Activated T-cell treated with anti-CD3 and anti-CD28 coated beads for 48 hours (primary cell): ENCODE measurements around the gene TTLL5.

Experiments used
- DNase-seq: peaks from one replicate; pipeline ENCODE4 v3.0.0-alpha.2; 2020; ENCODE audit warnings: low read depth

TTLL5 gene

DNA sequence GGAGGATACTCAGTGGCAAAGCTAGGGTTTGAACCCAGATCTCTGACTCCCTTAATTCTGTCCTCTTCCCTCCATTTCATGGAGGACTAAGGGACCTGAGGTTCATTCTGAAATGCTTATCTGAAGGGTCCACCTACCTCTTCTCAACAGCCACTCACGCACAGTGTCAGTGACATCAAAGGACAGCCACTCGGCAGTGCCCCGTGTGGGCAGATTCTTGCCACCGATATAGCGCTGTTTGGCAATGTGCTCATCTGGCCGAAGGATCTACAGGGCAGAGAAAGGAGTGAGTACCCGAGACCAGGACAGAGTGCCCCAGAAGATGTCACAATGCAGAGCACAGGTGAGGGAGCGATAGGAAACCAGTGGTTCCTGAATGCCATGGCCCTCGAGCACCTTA lies 309.9 kb downstream of the TTLL5 start:
- DNase-seq = no peak

DNA sequence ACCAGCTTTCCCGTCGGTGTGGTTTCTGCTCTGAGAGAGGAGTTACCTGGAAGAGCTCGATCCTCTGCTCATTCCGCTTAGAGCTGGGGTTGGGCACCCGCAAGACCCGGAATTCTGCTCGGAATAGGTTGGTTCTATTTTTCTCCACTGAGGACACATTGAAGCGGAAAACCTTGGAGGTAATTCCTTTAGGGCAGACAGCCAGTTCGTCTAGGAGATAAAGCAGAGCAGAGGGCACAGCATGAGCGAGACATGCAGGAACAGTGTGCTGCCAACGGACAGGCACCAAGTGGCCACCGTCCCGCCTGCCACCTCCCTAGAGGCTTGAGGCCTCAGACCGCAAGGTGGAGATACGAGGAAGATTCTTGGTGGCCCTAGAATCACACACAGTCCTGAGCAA lies 310.5 kb downstream of the TTLL5 start:
- no peak for DNase-seq

DNA sequence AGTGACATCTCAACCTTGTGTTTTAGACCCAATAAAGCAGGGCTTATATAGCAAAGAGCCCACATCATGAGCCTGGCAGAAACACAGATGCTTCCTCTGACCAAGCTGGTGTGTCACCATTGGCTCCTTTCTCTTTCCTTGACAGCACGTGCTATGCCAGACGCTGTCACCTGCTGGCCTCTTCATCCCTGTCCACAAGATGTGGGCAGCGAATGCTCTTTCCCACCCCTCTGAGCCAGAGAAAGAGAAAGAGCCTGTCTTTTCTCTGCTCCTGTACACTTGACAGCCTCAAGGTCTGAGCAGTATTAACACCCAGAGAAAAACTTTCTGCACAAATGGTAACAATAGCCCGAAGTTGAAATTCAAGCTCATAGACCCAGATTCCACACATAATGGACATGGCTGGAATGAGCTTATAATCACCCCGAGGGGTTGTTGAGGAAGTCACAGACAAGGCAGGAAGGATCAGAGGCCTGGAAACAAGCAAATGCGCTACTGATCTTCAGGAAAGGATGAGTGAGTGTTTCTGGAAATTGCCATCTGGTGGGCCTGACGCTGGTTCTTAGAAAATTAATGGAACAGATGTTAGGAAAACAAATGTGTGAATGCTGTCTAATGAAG lies 311.9 kb downstream of the TTLL5 start:
- no peak for DNase-seq

DNA sequence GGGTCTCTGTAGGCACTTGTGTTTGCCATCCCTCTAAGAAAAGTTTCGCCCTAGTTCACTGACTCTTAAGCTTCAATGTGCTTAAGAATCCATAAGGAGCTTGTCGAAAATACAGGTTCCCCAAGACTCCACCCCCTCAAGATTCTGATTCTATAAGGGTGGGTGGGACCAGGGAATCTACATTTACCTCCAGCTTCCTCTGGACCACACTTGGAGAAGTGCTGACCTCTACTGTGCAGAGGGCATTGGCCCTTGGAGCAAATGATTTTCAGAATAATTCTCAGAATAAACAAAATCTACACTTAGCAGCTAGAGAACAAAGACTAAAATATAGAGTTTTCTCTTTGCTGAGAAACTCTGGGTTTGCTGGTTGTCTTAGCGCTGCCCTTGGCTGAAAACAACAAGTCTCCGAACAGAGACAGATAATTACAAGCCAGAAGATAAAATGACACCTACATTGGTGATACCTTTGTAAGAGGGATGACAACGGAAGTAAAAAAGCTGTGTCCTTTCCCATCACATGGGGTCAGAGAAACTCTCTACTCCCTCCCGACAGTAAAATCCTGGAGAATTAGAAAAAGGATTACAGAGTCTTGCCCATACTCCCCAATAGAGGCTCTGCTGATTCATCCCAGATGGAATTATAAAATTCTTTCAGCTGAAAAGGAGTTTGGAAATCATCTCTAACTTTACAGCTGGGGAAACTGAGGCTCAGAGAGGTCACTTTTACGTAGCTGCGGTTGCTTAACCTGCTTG lies 316.0 kb downstream of the TTLL5 start:
- DNase-seq = no peak

DNA sequence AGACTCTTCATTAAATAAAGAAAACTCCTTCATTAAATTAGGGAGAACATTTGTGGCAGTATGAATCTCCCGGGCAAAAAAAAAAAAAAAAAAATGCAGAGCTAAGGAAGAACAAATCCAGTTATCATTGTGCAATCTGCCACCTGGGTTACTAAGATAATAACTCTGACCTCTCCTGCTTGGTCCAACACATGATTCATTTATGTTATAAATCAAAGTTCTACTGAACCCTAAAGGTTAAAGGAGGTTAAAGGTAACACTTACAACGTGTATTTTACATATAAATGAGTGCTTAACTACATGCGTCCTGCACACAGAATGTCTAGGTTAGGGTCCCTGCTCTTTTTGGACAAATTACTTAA lies 316.5 kb downstream of the TTLL5 start:
- no peak for DNase-seq

DNA sequence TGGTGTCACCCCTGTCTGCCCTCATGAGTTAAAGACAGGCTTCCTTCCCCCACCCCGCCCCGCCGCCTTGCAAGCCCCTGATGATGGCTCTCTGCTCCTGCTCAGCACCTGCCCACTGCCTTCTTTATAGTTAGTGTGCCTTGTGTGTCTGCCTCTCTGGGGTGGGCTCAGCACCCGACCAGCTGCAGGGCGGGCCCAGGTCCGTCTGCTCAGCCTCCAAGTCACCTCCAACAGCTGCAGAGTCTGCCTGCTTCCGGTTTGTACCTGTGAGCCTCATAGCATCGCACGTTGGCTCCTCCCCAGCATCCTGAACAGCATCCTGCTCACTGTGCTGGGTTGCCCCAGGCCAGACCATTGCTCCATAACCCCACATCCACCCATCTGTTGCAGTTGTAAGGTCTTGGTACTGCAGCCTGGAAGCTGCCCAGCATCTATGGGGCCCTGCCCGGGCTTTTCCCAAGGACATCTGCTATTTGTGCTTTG lies 317.2 kb downstream of the TTLL5 start:
- no peak for DNase-seq

DNA sequence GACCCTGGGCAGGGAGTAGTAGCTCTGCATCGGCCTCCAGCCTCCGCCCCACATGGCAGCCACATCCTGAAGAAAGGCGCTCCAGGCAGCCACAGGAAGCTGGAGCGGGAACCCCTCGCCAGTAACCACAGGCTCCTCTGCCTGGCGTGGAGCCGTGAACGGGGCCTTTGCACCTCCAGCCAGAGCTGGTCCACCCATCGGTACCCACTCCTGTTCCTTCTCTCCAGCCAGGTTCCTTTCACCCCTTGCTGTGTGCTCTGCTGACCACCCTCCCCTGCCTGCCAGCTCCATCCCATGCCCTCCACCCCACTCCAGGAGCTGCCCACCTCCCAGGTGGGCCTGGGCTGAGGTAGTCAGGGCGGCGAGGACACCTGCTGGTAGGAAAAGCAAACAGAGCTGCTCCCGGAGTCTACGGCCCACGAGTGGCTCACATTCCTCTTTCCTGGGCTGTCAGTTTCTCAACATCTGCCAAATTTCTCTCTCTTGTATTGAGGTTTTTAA lies 318.1 kb downstream of the TTLL5 start:
- DNase-seq = peak; percentile 18

DNA sequence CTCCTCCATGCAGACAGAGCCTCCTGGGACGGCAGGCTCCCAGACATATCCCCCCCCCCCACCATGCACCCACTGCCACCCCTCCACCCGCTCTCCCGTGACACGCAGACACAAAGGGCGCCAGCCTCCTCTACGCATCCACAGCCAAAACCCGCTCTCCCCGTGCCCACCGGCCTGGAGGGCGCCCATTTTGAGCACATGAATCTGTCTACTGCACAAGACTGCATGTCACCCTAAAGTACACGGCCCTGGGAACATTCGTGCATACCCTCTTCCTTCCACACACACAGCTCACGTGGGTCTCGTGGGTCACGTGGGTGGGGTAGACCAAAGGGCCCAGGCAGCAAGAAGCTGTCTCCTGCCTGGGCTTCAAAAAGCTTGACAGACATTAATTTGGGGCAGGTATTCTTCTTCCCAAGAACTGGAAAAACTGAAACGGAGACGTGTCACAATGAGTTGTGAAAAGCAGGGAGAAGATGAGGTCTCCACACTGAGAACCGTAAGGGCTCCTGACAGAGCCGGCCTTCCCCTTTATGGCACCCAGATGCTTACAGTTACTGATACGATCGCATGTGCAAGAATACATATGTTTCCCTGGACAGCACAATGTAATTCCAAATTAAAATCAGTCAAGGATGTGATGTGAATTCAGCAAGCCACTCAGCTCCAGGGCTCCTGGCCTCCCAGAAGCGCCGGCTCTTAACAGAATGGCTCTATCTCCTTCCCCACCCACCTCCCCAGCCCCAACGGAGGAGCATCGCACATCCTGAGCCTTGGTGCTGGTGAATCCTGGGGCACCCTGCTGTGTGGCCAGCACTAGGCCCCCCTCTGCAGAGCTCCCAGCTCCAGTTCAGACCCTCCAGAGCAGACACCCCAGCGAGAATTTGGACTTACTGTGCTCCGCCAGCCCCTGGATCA lies 318.9 kb downstream of the TTLL5 start:
- no peak for DNase-seq

DNA sequence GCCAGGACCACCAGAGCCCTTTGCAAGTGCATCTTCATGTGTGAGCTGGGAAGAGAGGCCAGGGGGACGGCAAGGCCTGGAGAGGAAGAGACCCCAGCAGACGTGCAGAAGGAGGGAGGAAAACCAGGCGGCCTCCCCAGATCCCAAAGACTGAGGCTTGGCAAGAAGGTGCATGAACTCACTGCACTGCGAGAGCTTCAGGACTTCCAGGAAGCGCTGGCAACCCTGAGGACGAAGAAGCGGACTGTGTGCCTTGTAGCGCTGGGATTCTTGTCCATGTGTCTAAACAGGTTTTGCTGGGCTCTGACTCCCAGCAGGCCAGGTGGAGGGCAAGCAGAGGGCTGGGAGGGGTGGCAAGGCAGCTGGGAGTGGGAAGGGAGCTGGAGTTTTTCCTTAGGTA lies 319.8 kb downstream of the TTLL5 start:
- DNase-seq = no peak

DNA sequence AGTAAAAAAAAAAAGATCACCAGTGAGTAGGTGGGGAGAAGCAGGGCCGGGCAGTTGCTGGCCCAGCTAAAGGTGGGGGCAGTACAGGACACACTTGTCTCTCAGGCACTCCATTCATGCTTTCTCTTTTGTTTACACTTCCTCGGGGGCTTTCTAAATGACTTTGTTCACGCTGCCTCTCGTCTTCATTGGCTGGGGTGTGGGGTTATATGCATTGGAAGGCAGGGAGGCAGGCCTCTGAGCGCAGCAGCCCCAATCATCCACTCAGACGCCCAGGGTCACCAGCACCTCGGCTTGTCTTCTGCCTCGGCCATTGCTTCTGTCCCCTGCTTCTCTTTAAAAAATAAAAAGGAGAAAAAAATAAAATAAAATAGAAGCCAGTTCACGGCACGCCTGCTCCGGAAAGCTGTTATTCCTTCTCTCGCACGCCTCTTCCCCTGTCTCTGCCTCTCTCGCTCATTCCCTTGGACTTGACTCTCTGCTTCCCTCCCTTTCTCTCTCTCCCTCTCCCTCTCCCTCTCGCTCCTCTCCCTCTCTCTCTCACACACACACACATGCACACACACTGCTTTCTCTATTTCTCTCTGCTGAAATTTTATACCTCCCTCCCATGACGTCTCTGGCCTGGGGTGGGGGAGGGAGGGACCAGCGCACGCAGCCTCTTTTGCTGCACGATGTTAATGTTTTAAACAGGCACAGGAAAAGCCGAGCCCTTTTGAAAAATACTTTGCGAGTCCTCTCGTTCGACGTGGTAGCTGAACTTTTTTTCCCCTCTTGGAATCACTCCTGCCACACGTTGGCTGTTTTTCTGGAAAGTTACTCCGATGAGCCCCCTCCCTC lies 320.6 kb downstream of the TTLL5 start, which contains the start of gene TGFB3:
TGFB3 (minus strand) TSS at position 570 of the 840 bp plus-strand sequence. CDS start 1,102 bp downstream, outside the sequence.
- DNase-seq = peak; percentile 30

DNA sequence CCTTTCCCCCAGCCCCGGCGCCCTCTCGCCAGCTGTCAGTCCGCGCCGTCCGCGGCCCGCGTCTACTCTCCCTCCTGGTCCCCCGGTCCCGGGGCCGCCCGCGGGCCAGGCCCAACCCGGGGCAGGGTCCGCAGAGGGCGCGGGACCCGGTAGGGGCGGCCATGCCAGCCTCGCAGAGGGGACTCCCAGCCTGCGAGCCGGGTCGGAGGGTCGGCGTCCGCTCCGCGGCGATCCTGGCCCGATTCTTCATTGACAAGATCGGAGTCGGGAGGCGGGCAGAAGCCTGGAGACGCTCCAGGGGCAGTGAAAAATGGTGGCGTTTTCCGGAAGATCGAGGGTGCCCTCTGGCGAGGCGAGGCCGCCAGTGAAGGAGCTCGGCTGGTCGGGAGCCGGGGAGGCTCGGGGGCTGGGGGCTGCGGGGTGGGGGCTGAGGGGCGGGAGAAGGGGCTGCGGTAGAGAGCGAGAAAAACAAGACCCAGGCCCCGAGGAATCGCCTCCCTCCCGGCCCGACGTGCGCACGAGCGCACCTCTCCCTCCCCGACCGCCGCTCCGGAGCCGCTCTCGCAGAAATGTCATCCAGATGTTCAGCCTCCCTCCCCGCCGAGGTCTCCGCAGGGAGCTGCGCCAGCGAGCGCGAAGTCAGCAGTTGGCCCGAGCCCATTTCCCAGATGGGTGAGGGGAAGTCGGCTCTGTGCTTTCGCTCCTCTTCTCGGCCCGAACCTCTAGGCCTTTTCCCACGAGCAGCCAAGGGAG lies 321.4 kb downstream of the TTLL5 start:
- DNase-seq = peak; percentile 68

DNA sequence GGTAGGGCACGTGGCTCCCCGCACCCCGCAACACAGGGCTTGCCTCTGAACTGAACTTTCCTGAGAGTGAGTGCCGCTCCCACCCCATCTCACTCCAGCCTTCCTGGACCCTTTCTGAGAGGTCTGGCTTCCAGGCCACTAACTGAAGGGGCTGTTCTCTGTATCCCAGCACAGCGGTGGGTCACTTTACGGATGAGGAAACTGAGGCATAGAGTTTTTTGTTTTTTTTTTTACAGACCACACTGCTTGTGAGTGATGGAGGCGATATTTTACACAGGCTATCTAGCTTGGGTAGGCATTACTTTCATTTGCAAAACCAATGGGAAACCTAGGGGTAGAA lies 321.9 kb downstream of the TTLL5 start:
- DNase-seq = no peak

DNA sequence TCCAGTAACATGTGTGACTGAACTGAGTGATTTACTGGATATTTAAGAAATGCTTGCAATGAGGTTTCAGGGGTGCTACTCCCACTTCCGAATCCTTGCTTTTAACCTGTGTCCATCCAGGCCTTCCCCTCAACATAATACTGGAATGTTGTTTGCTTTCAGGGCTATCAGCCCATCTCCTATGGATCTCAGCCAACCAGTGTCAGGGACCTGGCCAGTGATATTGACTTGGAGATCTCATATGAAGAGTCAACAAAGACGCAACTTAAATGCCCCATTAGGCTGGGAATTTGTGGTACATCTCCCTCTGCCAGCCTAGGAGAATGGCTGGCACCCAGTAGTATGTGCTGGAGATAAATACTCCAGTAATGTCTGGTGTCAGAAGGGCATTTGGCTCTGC lies 323.6 kb downstream of the TTLL5 start:
- no peak for DNase-seq

DNA sequence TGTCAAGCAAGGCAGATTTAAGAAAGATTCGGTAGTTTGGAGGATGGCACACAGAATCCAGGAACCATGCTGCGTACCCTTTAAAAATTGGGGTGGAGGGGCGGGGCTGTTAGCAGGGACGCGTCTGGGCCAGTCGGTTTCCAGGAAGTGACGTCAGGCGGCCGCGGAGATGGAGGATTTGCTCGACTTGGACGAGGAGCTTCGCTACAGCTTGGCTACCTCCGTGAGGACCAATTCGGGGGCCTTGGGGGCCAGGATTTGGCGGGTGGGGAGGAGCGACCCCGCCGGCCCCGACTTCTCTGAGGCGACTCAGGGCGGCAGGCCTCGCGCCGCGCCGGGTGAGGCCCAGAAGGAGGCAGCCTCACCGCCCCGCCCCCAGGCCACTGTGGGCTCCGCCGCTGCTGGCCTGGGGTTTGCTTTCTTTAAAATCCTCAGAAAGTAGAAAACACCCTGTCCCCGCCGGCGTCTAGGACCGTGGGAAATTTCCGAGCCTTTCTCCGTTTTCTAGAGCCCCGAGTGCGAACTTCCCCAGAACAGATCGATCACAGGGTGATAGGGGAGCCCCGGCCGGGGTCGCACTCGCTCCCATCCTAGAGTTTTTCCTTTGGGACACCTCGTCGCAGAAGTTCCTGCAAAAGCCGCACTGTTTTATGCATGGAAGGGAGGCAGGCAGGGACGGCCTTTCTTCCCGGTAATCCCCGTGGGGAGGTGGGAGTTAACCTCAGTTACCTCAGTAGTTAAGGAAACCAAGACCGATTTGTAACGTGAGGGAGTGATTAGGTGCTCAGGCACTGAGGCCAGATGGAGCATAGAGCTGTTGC lies 324.8 kb downstream of the TTLL5 start, which contains the start of gene IFT43:
IFT43 (plus strand) TSS at position 146 of the 821 bp plus-strand sequence; CDS start at position 170, 24 bp downstream.
- DNase-seq = peak; percentile 84

DNA sequence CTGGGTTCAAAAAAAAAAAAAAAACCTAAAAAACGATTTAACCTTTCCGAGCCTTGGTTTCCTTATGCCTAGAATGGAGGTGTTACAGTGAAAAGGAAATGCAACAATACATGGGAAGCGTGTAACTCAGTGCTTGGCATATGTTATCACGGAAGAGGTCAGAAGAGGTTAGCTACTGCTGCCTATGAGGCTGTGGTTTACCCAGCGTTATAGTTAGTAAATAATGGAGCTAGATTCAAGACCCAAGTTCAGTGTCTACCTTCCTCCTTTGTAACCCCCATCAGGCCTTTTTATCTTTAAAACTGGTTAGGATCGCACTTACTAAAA lies 325.4 kb downstream of the TTLL5 start:
- no peak for DNase-seq

DNA sequence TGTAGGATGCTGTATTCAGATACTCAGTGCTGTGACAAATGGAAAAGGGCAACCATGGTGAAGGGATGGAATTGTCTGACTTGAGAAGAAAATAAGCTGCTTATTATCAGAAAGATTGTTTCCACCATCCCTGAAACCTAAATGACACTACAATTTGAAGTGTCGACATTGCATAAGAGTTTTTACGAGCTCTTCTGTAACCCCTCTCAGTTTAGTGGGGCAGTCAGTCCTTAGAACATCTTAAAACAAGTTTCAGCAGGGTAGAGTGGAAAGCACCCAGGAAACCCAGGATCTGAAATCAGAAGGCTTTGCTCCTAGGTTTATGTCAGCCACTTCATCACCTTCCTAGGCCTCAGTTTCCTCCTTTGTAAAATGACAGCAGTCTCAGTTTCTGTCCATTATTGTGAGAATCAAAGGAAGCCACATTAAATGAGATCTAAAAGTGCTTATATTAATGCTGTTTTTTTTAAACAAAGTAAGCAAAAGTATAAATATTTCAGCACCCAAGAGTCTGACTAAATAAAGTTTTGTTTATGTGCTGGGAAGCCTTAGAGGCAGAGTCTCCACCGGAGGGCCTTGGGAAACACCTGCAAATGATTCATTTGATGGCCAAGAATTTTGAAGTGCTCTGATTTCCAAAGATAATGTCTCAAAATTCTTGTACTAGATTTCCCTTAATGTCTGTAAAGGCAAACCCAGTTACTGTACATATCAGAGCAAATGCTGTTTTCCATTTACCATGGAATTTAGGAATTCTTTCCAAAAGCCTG lies 326.3 kb downstream of the TTLL5 start:
- no peak for DNase-seq

DNA sequence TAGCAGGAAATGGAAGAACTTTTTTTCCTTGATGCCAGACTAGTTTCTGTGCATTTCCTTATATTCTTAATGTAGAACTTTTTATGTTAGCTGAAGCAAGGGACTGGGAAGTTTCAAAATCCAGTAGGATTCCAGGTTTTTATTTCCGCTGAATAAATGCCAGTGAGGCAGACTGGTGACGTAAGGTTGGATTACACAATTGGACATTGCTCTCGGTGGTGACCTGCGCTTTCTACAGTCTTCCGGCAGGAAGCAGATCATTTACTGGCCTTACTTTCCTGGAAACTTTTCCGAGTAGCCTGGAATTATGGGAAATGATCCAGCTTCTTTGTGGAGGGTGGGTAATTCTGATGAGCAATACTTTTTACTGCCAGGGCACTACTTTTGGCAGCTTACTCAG lies 328.1 kb downstream of the TTLL5 start:
- DNase-seq = no peak

DNA sequence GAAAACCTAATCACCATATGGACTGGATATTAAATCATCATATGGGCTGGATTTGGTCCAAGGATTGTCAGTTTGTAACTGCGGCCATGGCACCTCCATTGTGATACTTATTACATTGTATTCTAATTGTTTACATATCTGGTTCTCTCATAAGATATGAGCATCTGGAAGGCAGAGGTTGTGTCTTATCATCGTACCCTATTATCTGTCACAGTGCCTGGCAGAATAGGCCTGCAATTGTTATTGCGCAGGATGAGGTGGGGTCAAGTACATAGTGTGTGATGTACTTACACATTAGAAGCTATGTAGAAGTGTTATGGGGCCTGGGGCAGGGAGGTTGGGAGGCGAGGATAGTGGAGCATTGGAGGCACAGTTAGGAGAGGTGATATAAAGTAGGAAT lies 329.3 kb downstream of the TTLL5 start:
- no peak for DNase-seq

DNA sequence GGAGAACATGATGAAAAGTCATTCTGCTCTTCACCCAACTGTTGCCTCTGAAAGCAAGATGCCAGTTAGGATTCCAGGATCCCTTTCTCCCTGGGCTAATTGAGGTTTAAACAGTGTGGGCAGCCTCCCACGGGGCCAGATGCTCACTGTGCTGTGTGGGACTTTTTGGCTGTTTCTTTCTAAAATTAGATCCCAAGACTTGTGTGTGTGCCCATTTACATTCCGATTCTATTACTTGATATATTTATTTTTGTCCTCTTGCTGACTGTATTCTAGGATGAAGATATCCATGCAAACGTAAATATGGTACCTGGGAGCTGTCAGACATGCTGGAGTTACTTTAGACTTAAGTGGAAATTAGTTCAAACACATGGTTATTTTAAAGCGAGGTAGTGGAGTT lies 330.7 kb downstream of the TTLL5 start:
- DNase-seq = no peak
